Neural progenitor cell (in vitro differentiated cells): ENCODE measurements around the gene COL5A3.

Experiments
- CTCF ChIP-seq: fragments of 200-600 bp; sonication (generic); IDR thresholded peaks from 2 replicates; pipeline ENCODE4 v1.5.1; 2017; ENCODE audit warnings: antibody characterized with exemption, mild to moderate bottlenecking
- EZH2phosphoT487 ChIP-seq: fragments of 200-600 bp; sonication (generic); IDR thresholded peaks from 2 replicates; pipeline ENCODE4 v1.6.1; 2017; ENCODE audit warnings: antibody characterized with exemption

DNA sequence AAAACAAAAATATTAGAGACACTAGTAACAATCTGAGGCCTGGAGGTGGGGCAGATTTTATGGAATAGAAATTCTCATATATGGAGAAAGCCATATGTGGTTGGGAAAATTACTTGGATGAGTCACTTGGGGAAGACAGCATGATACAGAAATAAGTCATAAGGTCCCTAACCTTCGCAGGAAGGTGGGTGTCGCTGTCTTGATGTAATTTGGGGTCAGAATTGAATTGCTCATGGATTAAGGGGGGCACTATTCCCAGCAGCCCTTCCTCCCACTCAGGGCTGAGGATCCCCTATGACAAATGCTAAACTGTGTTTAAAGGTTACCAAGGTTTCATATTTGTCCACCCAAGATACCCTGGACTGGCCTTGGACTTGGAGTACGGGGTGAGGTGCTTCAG, 8.0 kb upstream of the COL5A3 start:
- TF ChIP-seq CTCF (no peak), EZH2phosphoT487 (no peak)
